HEK293 (cell line): ENCODE results near the gene CDK16.

Experiments
- ATF2 ChIP-seq: fragments of 450-650 bp; formaldehyde crosslinking; IDR thresholded peaks from 2 replicates; pipeline ENCODE4 v1.5.1; 2016; ENCODE audit warnings: missing biosample characterization, missing genetic modification characterization, low read depth
- BCL11A ChIP-seq: fragments of 450-650 bp; formaldehyde crosslinking; IDR thresholded peaks from 2 replicates; pipeline ENCODE4 v1.5.1; 2016; ENCODE audit warnings: low read depth, missing biosample characterization, missing genetic modification characterization
- FEZF1 ChIP-seq: fragments of 450-650 bp; formaldehyde crosslinking; IDR thresholded peaks from 2 replicates; pipeline ENCODE4 v1.5.1; 2016; ENCODE audit warnings: missing biosample characterization, missing genetic modification characterization
- IKZF3 ChIP-seq: fragments of 450-650 bp; IDR thresholded peaks from 2 replicates; pipeline ENCODE4 v1.5.0; 2018; ENCODE audit warnings: missing biosample characterization, mild to moderate bottlenecking, missing genetic modification characterization, moderate library complexity
- KLF16 ChIP-seq: fragments of 450-650 bp; formaldehyde crosslinking; IDR thresholded peaks from 2 replicates; pipeline ENCODE4 v1.5.1; 2017; ENCODE audit warnings: missing biosample characterization, missing genetic modification characterization
- KLF8 ChIP-seq: fragments of 450-650 bp; formaldehyde crosslinking; IDR thresholded peaks from 2 replicates; pipeline ENCODE4 v1.5.1; 2016; ENCODE audit warnings: missing biosample characterization, missing genetic modification characterization
- KLF9 ChIP-seq: fragments of 450-650 bp; formaldehyde crosslinking; IDR thresholded peaks from 2 replicates; pipeline ENCODE4 v1.5.1; 2016; ENCODE audit warnings: missing biosample characterization, missing genetic modification characterization, low read depth
- RBAK ChIP-seq: fragments of 450-650 bp; formaldehyde crosslinking; IDR thresholded peaks from 2 replicates; pipeline ENCODE4 v1.5.1; 2016; ENCODE audit warnings: missing biosample characterization, missing genetic modification characterization
- YY2 ChIP-seq: fragments of 450-650 bp; formaldehyde crosslinking; IDR thresholded peaks from 2 replicates; pipeline ENCODE4 v1.5.1; 2016; ENCODE audit warnings: missing biosample characterization, missing genetic modification characterization
- ZBTB17 ChIP-seq: fragments of 450-650 bp; formaldehyde crosslinking; IDR thresholded peaks from 2 replicates; pipeline ENCODE4 v1.5.1; 2016; ENCODE audit warnings: missing biosample characterization, missing genetic modification characterization
- ZBTB26 ChIP-seq: fragments of 450-650 bp; formaldehyde crosslinking; optimal IDR thresholded peaks from 2 replicates; pipeline ENCODE3; 2016; ENCODE audit warnings: missing biosample characterization, mild to moderate bottlenecking, missing genetic modification characterization
- ZEB2 ChIP-seq: fragments of 450-650 bp; formaldehyde crosslinking; IDR thresholded peaks from 2 replicates; pipeline ENCODE4 v1.5.1; 2016; ENCODE audit warnings: missing biosample characterization, missing genetic modification characterization
- ZNF140 ChIP-seq: fragments of 450-650 bp; formaldehyde crosslinking; IDR thresholded peaks from 2 replicates; pipeline ENCODE4 v1.5.1; 2016; ENCODE audit warnings: missing biosample characterization, missing genetic modification characterization
- ZNF19 ChIP-seq: fragments of 450-650 bp; formaldehyde crosslinking; IDR thresholded peaks from 2 replicates; pipeline ENCODE4; 2016; ENCODE audit warnings: missing biosample characterization, missing genetic modification characterization, low read depth
- ZNF2 ChIP-seq: fragments of 450-650 bp; formaldehyde crosslinking; IDR thresholded peaks from 2 replicates; pipeline ENCODE4 v1.5.1; 2016; ENCODE audit warnings: missing biosample characterization, missing genetic modification characterization
- ZNF26 ChIP-seq: fragments of 450-650 bp; formaldehyde crosslinking; IDR thresholded peaks from 2 replicates; pipeline ENCODE4 v1.5.1; 2016; ENCODE audit warnings: missing biosample characterization, missing genetic modification characterization
- ZNF302 ChIP-seq: fragments of 450-650 bp; formaldehyde crosslinking; IDR thresholded peaks from 2 replicates; pipeline ENCODE4 v1.5.1; 2016; ENCODE audit warnings: missing biosample characterization, missing genetic modification characterization, low read depth
- ZNF350 ChIP-seq: fragments of 450-650 bp; formaldehyde crosslinking; IDR thresholded peaks from 2 replicates; pipeline ENCODE4 v1.5.0; 2017; ENCODE audit warnings: missing biosample characterization, mild to moderate bottlenecking, missing genetic modification characterization
- ZNF518A ChIP-seq: fragments of 450-650 bp; formaldehyde crosslinking; conservative IDR thresholded peaks from 2 replicates; pipeline ENCODE4 v1.5.1; 2016; ENCODE audit warnings: low read depth, missing biosample characterization, missing genetic modification characterization
- ZNF660 ChIP-seq: fragments of 450-650 bp; IDR thresholded peaks from 2 replicates; pipeline ENCODE4 v1.5.1; 2018; ENCODE audit warnings: missing biosample characterization, mild to moderate bottlenecking, missing genetic modification characterization
- ZNF704 ChIP-seq: fragments of 450-650 bp; formaldehyde crosslinking; IDR thresholded peaks from 2 replicates; pipeline ENCODE4 v1.5.1; 2016; ENCODE audit warnings: missing biosample characterization, missing genetic modification characterization
- ZNF768 ChIP-seq: fragments of 450-650 bp; formaldehyde crosslinking; IDR thresholded peaks from 2 replicates; pipeline ENCODE4 v1.5.1; 2018; ENCODE audit warnings: missing biosample characterization, mild to moderate bottlenecking, missing genetic modification characterization
- ZSCAN16 ChIP-seq: fragments of 450-650 bp; formaldehyde crosslinking; IDR thresholded peaks from 2 replicates; pipeline ENCODE4 v1.5.1; 2016; ENCODE audit warnings: missing biosample characterization, missing genetic modification characterization
- ZSCAN23 ChIP-seq: fragments of 450-650 bp; formaldehyde crosslinking; IDR thresholded peaks from 2 replicates; pipeline ENCODE4 v1.5.1; 2016; ENCODE audit warnings: missing biosample characterization, missing genetic modification characterization
- ZSCAN4 ChIP-seq: fragments of 450-650 bp; formaldehyde crosslinking; IDR thresholded peaks from 2 replicates; pipeline ENCODE4 v1.5.1; 2017; ENCODE audit warnings: missing biosample characterization, missing genetic modification characterization
- ZSCAN5A ChIP-seq: fragments of 450-650 bp; formaldehyde crosslinking; IDR thresholded peaks from 2 replicates; pipeline ENCODE4 v1.5.1; 2016; ENCODE audit warnings: missing biosample characterization, missing genetic modification characterization

Gene CDK16

GRCh38 chrX:47190445-47191269 lies 27.8 kb upstream of the CDK16 start (continued):
- no peak for TF ChIP-seq KLF9 (tag by site-specific recombination)
- TF ChIP-seq ZBTB17 (tag by site-specific recombination) = peak; percentile 86
- TF ChIP-seq ZNF518A (tag by site-specific recombination) = peak; percentile 20; the same call in 1 of the 2 replicates
- TF ChIP-seq ZEB2 (tag by site-specific recombination) = peak; percentile 66
- no peak for TF ChIP-seq ZSCAN23
- TF ChIP-seq ZNF19 (tag by site-specific recombination) = no peak
- TF ChIP-seq ZNF350 (tag by site-specific recombination) = no peak
- TF ChIP-seq YY2 (tag by site-specific recombination) = no peak
- no peak for TF ChIP-seq ZNF768
- peak; percentile 60; the same call in 1 of the 2 replicates for TF ChIP-seq ZNF2 (tag by site-specific recombination)
- no peak for TF ChIP-seq FEZF1 (tag by site-specific recombination)
- no peak for TF ChIP-seq ATF2 (tag by site-specific recombination)
- TF ChIP-seq IKZF3 (tag by site-specific recombination) = peak; percentile 32; the same call in 1 of the 2 replicates
- no peak for TF ChIP-seq ZSCAN4 (tag by site-specific recombination)
- no peak for TF ChIP-seq ZNF302 (tag by site-specific recombination)
- TF ChIP-seq KLF8 (tag by site-specific recombination) = peak; percentile 54
- no peak for TF ChIP-seq ZNF660 (tag by site-specific recombination)
- no peak for TF ChIP-seq ZNF26 (tag by site-specific recombination)
- TF ChIP-seq KLF16 (tag by site-specific recombination) = no peak
- peak; percentile 76 for TF ChIP-seq ZBTB26
- TF ChIP-seq RBAK (tag by site-specific recombination) = no peak
- no peak for TF ChIP-seq BCL11A (tag by site-specific recombination)
- no peak for TF ChIP-seq ZNF140 (tag by site-specific recombination)
- TF ChIP-seq ZSCAN16 (tag by site-specific recombination) = no peak
- TF ChIP-seq ZSCAN5A (tag by site-specific recombination) = no peak
- TF ChIP-seq ZNF704 = no peak
